Breast epithelium (tissue), 4 donors: Measurements from ENCODE around the gene DACH2. TPM values are rescaled to one million over a fixed set of nuclear protein-coding genes. Genes with fewer than 3 reads are reported as not detected.
A peak's percentile ranks its signal among the peaks of the same experiment; 100 is the strongest.

ENCODE experiments used
- DNase-seq, 2 donors: peaks; one replicate each; pipeline ENCODE4 v3.0.0-alpha.2; 2019; ENCODE audit warnings: low spot score in 2 of 2
- H3K27ac ChIP-seq, 2 donors: fragments of 200-600 bp; sonication (generic) in 1 of 2; one replicate each; pipeline ENCODE4 v1.5.1; 2016 to 2019; ENCODE audit warnings: mild to moderate bottlenecking in 1 of 2
- H3K27me3 ChIP-seq, 2 donors: fragments of 200-600 bp; sonication (generic) in 1 of 2; one replicate each; pipeline versions ENCODE4 v1.5.1 to v1.6.0; 2017 to 2019; ENCODE audit warnings: control low read depth in 1 of 2, mild to moderate bottlenecking in 1 of 2
- H3K36me3 ChIP-seq: fragments of 200-600 bp; one replicate; pipeline ENCODE4 v1.5.1; 2019
- H3K4me1 ChIP-seq, 2 donors: fragments of 200-600 bp; sonication (generic); one replicate each; pipeline ENCODE4 v1.5.1; 2016 to 2019; ENCODE audit warnings: control low read depth in 1 of 2
- H3K4me3 ChIP-seq, 3 donors: fragments of 200-600 bp; sonication (generic); 1 replicate in 2 of 3; 2 replicates in 1 of 3; pipeline ENCODE4 v1.5.1; 2016 to 2019; ENCODE audit warnings: mild to moderate bottlenecking in 3 of 3, moderate library complexity in 2 of 3
- H3K9me3 ChIP-seq, 2 donors: fragments of 200-600 bp; sonication (generic) in 1 of 2; one replicate each; pipeline ENCODE4 v1.5.1; 2016 to 2019; ENCODE audit warnings: control low read depth in 1 of 2
- CTCF ChIP-seq, 3 donors: fragments of 450-650 bp; IDR thresholded peaks; one replicate each; pipeline ENCODE4 v1.5.1; 2016 to 2017; ENCODE audit warnings: antibody characterized with exemption in 3 of 3, mild to moderate bottlenecking in 3 of 3, moderate library complexity in 3 of 3
- POLR2A ChIP-seq: fragments of 450-650 bp; IDR thresholded peaks from one replicate; pipeline ENCODE4 v1.6.1; 2016; ENCODE audit warnings: antibody characterized with exemption, mild to moderate bottlenecking, moderate library complexity
- POLR2AphosphoS5 ChIP-seq, 3 donors: sonication (generic); formaldehyde crosslinking; IDR thresholded peaks; one replicate each; pipeline ENCODE4 v1.6.1; 2017; ENCODE audit warnings: antibody characterized with exemption in 3 of 3
- intact Hi-C: fragments of 100-400 bp; cut with DNase I; formaldehyde crosslinking; loops from one replicate; pipeline ENCODE4 v1.15.1; 2023; ENCODE audit warnings: low total_unique reads
- total RNA-seq, 3 donors: library from RNA; depleted of rRNA; stranded (reverse); fragments of >200 nt; gene quantifications; one replicate each; pipeline ENCODE4 v1.1.0, GENCODE V29; 2016

Gene DACH2
- under 1 TPM in 1 of 3 donors, not detected in 2; 0.29 TPM for total RNA-seq

- intact Hi-C loops, result no loop called here
- H3K36me3 ChIP-seq, result no peaks in the 10 kb centered on the region
- H3K9me3 ChIP-seq, result no peaks in the 10 kb centered on the region
- peak within 1 kb of the TSS; percentile 38 to 65 (median 51) for H3K4me3 ChIP-seq
- TF ChIP-seq POLR2A (no peak), POLR2AphosphoS5 (IDR thresholded peaks at IDR 0.05) (no peak), CTCF (IDR thresholded peaks at IDR 0.05) (no peak)
- no peaks in the 10 kb centered on the region for H3K4me1 ChIP-seq
- no peak within 1 kb of the TSS for H3K27ac ChIP-seq
- peak; percentile 44 to 67 for DNase-seq
- peaks cover 0 to 41% of the 10 kb centered on the region in 2 donors for H3K27me3 ChIP-seq
These were observed at the start of gene DACH2 for GRCh38 chrX:86148024-86148511. DACH2 (plus strand) TSS chrX:86148451.

GRCh38 chrX:86102341-86102740 is 45.9 kb upstream of the DACH2 start:
- Histone ChIP-seq H3K9me3 (no peaks in the 10 kb centered on the region), H3K36me3 (no peaks in the 10 kb centered on the region), H3K27me3 (peaks cover 0 to 29% of the 10 kb centered on the region in 2 donors), H3K27ac (no peak overlapping the region), H3K4me1 (no peaks in the 10 kb centered on the region), H3K4me3 (no peak overlapping the region)
- TF ChIP-seq CTCF (IDR thresholded peaks at IDR 0.05), result no peak
- TF ChIP-seq POLR2AphosphoS5 (IDR thresholded peaks at IDR 0.05), result no peak
- TF ChIP-seq POLR2A, result no peak
- DNase-seq, result no peak
- intact Hi-C loops, result no loop called here

GRCh38 chrX:86103061-86103460 is 45.2 kb upstream of the DACH2 start:
- Histone ChIP-seq H3K27ac (no peak overlapping the region), H3K36me3 (no peaks in the 10 kb centered on the region), H3K9me3 (no peaks in the 10 kb centered on the region), H3K4me3 (no peak overlapping the region), H3K27me3 (peaks cover 0 to 26% of the 10 kb centered on the region in 2 donors), H3K4me1 (no peaks in the 10 kb centered on the region)
- no peak for TF ChIP-seq CTCF (IDR thresholded peaks at IDR 0.05)
- no peak for TF ChIP-seq POLR2A
- no peak for TF ChIP-seq POLR2AphosphoS5 (IDR thresholded peaks at IDR 0.05)
- DNase-seq, result no peak
- intact Hi-C loops, result no loop called here

GRCh38 chrX:86104526-86104925 is 43.7 kb upstream of the DACH2 start:
- TF ChIP-seq CTCF (IDR thresholded peaks at IDR 0.05), result no peak
- TF ChIP-seq POLR2A, result no peak
- no peak for TF ChIP-seq POLR2AphosphoS5 (IDR thresholded peaks at IDR 0.05)
- Histone ChIP-seq H3K36me3 (no peaks in the 10 kb centered on the region), H3K4me1 (no peaks in the 10 kb centered on the region), H3K27me3 (peaks cover 0 to 16% of the 10 kb centered on the region in 2 donors), H3K27ac (no peak overlapping the region), H3K9me3 (no peaks in the 10 kb centered on the region), H3K4me3 (no peak overlapping the region)
- intact Hi-C loops, result no loop called here
- no peak for DNase-seq

GRCh38 chrX:86121916-86122315 is 26.3 kb upstream of the DACH2 start:
- Histone ChIP-seq H3K27me3 (peaks cover 0 to 24% of the 10 kb centered on the region in 2 donors), H3K4me3 (no peak overlapping the region), H3K36me3 (no peaks in the 10 kb centered on the region), H3K27ac (no peak overlapping the region), H3K4me1 (no peaks in the 10 kb centered on the region), H3K9me3 (peaks cover 0 to 21% of the 10 kb centered on the region in 2 donors)
- TF ChIP-seq POLR2AphosphoS5 (IDR thresholded peaks at IDR 0.05), result no peak
- TF ChIP-seq POLR2A, result no peak
- no peak for TF ChIP-seq CTCF (IDR thresholded peaks at IDR 0.05)
- no peak for DNase-seq
- intact Hi-C loops, result no loop called here
